ENCODE results near the gene CES5A. TPM values are rescaled to one million over a fixed set of nuclear protein-coding genes. Genes with fewer than 3 reads are reported as not detected.

The CES5A gene, protein sequence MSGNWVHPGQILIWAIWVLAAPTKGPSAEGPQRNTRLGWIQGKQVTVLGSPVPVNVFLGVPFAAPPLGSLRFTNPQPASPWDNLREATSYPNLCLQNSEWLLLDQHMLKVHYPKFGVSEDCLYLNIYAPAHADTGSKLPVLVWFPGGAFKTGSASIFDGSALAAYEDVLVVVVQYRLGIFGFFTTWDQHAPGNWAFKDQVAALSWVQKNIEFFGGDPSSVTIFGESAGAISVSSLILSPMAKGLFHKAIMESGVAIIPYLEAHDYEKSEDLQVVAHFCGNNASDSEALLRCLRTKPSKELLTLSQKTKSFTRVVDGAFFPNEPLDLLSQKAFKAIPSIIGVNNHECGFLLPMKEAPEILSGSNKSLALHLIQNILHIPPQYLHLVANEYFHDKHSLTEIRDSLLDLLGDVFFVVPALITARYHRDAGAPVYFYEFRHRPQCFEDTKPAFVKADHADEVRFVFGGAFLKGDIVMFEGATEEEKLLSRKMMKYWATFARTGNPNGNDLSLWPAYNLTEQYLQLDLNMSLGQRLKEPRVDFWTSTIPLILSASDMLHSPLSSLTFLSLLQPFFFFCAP
- total RNA-seq (not detected), polyA plus RNA-seq (under 1 TPM in 1 of 3 donors, not detected in 2; 0.03 TPM)
- long read RNA-seq, donor 1: 0 reads
- long read RNA-seq, donor 2: 0 reads

DNA sequence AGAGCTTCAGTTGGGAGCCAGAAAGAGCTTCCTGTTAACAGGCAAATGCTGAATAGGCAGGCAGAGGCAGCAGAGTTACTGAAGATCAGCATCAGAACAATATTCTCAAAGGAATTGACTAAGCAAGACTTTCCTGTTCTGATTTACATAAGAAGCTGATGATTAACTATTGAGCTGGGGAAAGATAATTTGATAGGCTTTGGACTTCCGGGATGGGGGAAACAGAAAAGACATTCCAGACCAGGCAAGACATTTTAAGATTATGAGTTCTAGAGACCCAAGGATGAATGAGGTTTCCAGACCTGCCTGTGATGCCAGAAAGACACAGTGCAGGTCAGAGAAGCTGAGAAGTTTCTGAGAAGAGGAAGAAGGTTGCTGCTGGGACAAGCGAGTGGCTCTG, at the start of gene CES5A:
CES5A (minus strand) TSS at position 101 of the 400 bp plus-strand sequence. CDS start 152 bp downstream, outside the sequence.
- H3K36me3 ChIP-seq (ENCODE audit: insufficient read depth in 1 of 2, low read depth in 1 of 2): no peaks in the 10 kb centered on the region
- no peaks in the 10 kb centered on the region for H3K9me3 ChIP-seq
- H3K27ac ChIP-seq: no peak within 1 kb of the TSS
- DNase-seq (no peak), ATAC-seq (no peak)
- whole genome bisulfite sequencing, 3 donors: 72 to 75% (median 74%) methylated on average over 2 of the region's 2 CpGs
- H3K4me1 ChIP-seq: no peaks in the 10 kb centered on the region
- TF ChIP-seq, protein P1, sequence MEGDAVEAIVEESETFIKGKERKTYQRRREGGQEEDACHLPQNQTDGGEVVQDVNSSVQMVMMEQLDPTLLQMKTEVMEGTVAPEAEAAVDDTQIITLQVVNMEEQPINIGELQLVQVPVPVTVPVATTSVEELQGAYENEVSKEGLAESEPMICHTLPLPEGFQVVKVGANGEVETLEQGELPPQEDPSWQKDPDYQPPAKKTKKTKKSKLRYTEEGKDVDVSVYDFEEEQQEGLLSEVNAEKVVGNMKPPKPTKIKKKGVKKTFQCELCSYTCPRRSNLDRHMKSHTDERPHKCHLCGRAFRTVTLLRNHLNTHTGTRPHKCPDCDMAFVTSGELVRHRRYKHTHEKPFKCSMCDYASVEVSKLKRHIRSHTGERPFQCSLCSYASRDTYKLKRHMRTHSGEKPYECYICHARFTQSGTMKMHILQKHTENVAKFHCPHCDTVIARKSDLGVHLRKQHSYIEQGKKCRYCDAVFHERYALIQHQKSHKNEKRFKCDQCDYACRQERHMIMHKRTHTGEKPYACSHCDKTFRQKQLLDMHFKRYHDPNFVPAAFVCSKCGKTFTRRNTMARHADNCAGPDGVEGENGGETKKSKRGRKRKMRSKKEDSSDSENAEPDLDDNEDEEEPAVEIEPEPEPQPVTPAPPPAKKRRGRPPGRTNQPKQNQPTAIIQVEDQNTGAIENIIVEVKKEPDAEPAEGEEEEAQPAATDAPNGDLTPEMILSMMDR (IDR thresholded peaks at IDR 0.05): no peak
- H3K4me3 ChIP-seq: no peak within 1 kb of the TSS
- intact Hi-C loops (cut with DNase I): no loop called here
- peaks cover 0 to 5% (median 0%) of the 10 kb centered on the region in 3 donors for H3K27me3 ChIP-seq (ENCODE audit: insufficient read depth in 3 of 3, low read length in 2 of 3)

DNA sequence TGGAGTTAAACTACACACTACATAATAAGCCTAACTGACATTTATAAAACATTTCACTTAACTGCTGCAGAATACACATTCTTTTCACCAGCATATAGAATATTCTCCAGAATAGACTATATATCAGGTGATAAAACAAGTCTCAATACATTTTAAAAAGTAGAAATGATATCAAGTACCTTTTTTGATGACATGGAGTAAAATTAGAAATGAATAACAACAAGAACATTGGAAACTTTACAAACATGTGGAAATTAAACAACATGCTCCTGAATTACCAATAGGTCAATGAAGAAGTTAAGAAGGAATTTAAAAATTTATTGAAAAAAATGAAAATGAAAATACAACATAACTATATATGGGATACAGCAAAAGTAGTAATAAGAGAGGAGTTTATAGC, 47.5 kb upstream of the CES5A start:
- no peak overlapping the region for H3K4me3 ChIP-seq
- no peaks in the 10 kb centered on the region for H3K36me3 ChIP-seq (ENCODE audit: insufficient read depth in 1 of 2, low read depth in 1 of 2)
- no peak for ATAC-seq
- no peak for DNase-seq
- H3K27me3 ChIP-seq (ENCODE audit: insufficient read depth in 3 of 3, low read length in 2 of 3): no peaks in the 10 kb centered on the region
- H3K27ac ChIP-seq: no peak overlapping the region
- TF ChIP-seq, protein P1 (IDR thresholded peaks at IDR 0.05): no peak
- intact Hi-C loops (cut with DNase I): no loop called here
- no peaks in the 10 kb centered on the region for H3K9me3 ChIP-seq
- no peaks in the 10 kb centered on the region for H3K4me1 ChIP-seq

DNA sequence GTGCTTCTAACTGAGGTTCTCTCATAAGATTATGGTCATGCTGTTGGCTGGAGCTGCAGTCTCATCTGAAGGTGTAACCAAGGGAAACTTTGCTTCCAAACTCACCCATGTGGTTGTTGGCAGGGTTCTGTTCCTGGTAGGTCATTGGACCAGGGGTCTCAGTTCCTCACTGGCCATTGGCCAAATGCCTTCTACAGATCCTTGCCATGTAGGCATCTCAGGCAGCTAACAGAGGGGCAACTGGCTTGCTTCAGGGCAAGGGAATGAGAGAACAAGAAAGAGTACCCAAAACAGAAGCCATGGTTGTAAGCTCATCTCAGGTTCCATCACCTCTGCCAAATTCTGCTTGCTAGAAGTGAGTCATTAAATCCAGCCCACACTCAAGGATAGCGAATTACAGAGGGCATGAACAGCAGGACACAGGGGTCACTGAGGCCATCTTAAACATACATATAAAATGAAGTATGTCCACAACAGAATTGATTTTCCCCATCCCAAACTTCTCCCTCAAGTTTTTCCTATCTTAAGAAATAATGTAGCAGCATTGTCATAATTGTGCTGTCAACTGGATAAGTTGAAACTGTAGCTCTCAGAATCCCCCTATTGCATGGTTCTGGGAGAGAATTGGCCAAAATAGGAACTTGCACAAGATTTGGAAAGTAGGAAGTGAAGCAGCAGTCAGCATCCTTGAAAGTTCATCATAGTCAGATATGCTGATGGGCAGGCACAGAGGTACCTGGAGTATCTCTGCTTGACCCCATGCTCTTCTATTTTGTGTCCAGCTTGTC, 42.4 kb upstream of the CES5A start:
- no peak for DNase-seq
- Histone ChIP-seq H3K9me3 (no peaks in the 10 kb centered on the region), H3K27me3 (ENCODE audit: insufficient read depth in 3 of 3, low read length in 2 of 3) (no peaks in the 10 kb centered on the region), H3K4me1 (no peaks in the 10 kb centered on the region), H3K27ac (no peak overlapping the region), H3K36me3 (ENCODE audit: insufficient read depth in 1 of 2, low read depth in 1 of 2) (no peaks in the 10 kb centered on the region), H3K4me3 (no peak overlapping the region)
- ATAC-seq: peak; percentile 81 to 91 (median 84)
- WGBS, 3 donors: 23 to 38% (median 29%) methylated on average over 1 of the region's 1 CpG
- intact Hi-C loops (cut with DNase I): no loop called here
- TF ChIP-seq, protein P1 (IDR thresholded peaks at IDR 0.05): no peak

DNA sequence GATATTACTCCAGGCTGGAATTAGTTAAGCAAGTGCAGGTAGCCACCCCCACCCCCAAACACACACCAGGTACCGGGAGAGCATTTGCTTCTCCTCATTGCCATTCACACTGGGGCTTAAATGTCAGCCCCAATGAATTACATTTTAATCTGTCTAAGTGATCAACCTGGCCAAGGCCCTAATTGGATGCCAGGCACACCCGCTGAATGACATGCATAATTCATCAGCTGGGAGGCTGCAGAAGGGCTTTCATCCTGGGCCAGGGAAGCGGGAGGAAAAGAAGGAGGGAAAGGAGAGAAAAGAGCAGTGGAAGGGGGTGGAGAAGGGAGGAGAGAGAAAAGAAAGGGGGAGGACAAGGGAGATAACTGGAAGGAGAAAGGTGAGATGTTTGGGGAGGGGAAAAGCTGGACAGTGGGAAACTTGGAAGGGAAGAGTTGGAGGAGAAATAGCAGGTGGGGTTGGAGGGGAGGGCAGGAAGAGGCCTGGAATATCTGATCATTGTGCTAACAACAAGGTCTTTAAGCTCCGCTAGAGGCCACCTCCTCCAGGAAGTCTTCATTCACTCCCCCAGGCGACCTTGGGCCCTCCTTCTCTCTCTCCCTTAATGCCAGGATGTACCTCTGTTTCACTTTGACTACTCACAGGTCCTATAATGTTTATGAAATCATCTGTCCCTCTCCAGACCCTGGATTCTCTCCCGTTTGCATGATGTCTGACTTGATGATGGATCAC, 40.1 kb upstream of the CES5A start:
- Histone ChIP-seq H3K36me3 (ENCODE audit: insufficient read depth in 1 of 2, low read depth in 1 of 2) (no peaks in the 10 kb centered on the region), H3K27me3 (ENCODE audit: insufficient read depth in 3 of 3, low read length in 2 of 3) (no peaks in the 10 kb centered on the region), H3K27ac (no peak overlapping the region), H3K9me3 (no peaks in the 10 kb centered on the region), H3K4me3 (no peak overlapping the region), H3K4me1 (no peaks in the 10 kb centered on the region)
- 72 to 80% (median 77%) methylated on average over 6 of the region's 6 CpGs for WGBS, 3 donors
- TF ChIP-seq, protein P1 (IDR thresholded peaks at IDR 0.05): no peak
- intact Hi-C loops (cut with DNase I): no loop called here
- DNase-seq (no peak), ATAC-seq (no peak)

Data from psoas muscle (tissue), 8 donors.